GM21528 (cell line): Measurements from ENCODE around the gene STK38L.

ENCODE experiments used
- ATAC-seq: cut with Tn5 transposase; IDR thresholded peaks from one replicate; pipeline ENCODE4 v1.9.1; 2021; ENCODE audit warnings: mild to moderate bottlenecking, moderate library complexity; ENCODE audit not compliant: unreplicated experiment, low FRiP score

Gene STK38L

GRCh38 chr12:27272373-27273028 is 28.4 kb downstream of the STK38L start:
- no peak for ATAC-seq

- no peak for ATAC-seq
Measured at GRCh38 chr12:27273114-27273513, 29.0 kb downstream of the STK38L start.

- no peak for ATAC-seq
Measured at GRCh38 chr12:27274706-27275105, 30.6 kb downstream of the STK38L start.

- no peak for ATAC-seq
Measured at GRCh38 chr12:27276275-27276674, 32.2 kb downstream of the STK38L start.

- ATAC-seq = peak; percentile 68
Measured at GRCh38 chr12:27277846-27278260, 33.8 kb downstream of the STK38L start.

- ATAC-seq = no peak
Measured at GRCh38 chr12:27279826-27280225, 35.7 kb downstream of the STK38L start.

DNA sequence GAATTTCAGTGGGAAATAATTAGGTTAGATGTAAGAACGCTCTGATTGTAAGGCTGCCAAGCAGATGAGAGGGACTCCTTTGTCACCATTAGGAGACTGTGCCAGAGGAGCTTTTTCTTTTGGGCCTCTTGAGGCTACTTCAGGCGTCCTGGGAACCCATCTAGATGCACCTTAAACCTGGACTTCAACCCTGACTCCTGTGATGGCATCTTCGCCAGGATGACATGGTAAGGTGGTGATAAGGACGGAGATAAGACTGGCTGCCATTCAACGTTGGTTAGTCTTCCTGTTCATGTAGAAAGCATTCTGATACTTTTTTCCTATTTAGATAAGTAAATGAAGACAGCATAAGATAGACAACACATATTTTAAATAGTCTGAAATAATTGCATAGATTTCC is 36.3 kb downstream of the STK38L start:
- no peak for ATAC-seq

GRCh38 chr12:27282754-27283153 is 38.7 kb downstream of the STK38L start:
- no peak for ATAC-seq

DNA sequence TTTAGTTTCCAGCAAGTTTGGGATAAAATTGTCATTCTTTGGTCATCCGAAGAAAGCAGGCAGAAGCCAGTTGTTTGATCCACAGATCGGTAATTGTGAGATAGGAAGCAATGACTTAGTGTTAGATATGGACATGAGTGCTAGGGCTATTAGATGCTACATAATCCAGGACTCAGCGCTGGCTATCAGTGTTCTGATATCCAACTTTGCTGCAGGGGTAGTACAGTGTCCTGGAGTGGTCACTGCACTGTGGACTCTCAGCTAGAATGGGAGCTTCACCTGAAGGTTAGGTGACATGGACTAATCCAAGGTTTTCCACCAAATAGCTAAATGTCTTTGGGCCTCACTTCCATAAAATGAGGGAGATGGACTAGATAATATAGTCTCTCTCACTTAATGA is 39.9 kb downstream of the STK38L start:
- ATAC-seq = no peak

GRCh38 chr12:27284751-27285150 is 40.7 kb downstream of the STK38L start:
- ATAC-seq = no peak

DNA sequence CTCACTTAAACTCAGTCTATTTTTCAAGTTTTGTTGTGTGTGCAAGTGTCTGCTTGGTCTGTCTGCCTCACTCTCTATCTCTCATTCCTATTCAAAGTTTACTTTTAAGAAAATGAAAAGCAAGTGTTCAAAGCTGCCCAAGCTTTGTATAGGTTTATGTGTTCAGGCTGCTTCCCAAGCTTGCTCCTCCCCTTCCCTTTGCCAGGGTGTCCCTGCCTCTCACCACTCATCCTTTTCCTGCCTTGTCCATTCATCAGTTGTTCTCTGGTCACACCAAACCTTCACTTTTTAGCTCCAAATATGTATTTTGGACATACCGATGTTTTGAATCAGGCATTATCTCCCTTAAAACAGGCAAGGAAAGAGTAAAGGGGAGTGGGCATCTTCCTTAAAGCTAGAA is 41.3 kb downstream of the STK38L start:
- no peak for ATAC-seq

- no peak for ATAC-seq
Measured at GRCh38 chr12:27289414-27289813, 45.3 kb downstream of the STK38L start.

DNA sequence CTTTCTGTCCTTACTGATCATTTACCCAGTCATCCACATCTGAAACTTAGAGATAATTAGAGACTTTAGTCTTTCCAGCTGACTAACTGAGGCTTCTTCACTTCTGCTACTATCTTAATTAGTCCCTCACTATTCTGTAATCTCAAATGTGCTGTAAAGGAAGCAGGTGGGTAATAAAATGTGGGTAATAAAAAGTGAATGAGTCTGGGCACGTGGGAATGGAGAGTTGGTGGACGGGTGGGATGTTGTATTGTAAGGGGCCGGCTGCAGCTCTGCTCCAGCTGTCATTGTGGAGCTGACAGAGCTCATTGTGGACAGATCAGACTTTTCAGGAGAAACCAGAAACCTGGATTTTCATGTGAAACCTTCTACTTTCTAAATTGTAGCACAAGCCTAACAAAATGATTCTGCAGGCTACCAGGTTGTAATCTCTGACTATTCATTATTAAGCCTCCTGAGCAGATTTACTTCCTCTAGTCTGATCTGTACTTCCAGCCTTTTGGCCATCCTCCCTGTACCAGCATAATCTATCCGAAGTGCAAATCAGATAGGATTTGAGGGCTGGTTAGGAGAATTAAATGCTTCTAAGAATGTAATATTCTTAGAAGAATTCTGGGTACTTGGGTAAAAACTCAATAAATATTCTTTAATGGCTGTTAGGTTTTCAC is 46.5 kb downstream of the STK38L start:
- no peak for ATAC-seq

GRCh38 chr12:27291862-27292261 is 47.8 kb downstream of the STK38L start:
- no peak for ATAC-seq

GRCh38 chr12:27292718-27293117 is 48.6 kb downstream of the STK38L start:
- ATAC-seq = no peak

DNA sequence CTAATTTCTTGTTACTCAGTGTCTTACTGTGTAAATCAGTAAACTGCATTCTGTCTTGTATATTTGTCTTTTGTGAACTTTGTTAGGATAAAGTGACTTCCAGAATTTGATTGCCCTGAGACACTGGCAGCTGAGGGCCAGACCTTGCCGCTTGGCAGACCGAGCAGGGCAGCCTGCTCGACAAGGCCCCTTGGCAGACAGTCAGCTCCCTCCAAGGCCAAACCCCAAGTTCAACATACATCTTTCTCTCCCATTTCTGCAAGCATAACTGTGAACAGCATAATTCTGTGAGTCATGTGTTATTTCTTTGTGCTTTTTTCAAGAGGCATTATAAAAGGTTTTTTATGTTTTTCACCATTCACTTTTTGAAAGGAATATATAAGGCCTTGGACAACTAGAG is 49.4 kb downstream of the STK38L start:
- ATAC-seq = no peak

DNA sequence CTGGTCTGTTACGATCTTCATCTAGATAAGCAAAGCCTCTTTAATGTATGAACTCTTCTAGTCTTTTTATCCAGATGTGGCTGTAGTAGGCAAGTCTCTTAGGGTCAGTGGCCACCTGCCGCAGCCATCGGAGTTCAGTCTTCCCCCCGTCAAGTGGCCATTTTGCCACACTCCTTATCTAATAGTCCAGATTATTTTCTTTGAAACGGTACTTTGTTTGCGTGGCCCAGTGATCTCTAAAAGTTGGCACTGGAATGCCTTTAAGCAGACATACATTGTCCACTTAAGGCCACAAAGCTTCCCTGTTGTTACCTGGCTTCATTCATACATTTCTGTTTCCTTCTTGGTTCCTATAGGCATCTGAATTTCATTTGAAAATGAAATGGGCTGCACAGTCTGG is 52.6 kb downstream of the STK38L start:
- ATAC-seq = no peak

GRCh38 chr12:27297566-27297965 is 53.5 kb downstream of the STK38L start:
- ATAC-seq = no peak

DNA sequence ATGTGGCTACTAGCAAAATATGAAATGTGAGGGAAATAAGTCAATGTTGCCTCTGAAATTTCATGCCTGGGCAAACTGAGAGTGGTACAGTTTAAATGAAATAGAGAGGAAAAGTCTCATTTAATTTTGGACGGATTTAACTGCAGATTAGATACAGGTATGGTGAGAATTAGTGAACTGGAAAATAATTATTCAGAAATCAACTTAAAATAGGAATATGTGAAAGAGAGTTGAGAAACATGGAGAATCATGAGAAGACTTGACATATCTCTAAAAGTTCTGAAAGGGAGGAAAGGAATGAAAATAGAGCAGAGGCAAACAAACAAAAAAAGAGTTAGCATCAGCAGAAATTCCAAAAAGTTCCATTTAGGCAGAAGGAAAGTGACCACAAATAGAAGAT is 55.0 kb downstream of the STK38L start:
- ATAC-seq = no peak

- ATAC-seq = no peak
Measured at GRCh38 chr12:27300226-27300625, 56.1 kb downstream of the STK38L start.

DNA sequence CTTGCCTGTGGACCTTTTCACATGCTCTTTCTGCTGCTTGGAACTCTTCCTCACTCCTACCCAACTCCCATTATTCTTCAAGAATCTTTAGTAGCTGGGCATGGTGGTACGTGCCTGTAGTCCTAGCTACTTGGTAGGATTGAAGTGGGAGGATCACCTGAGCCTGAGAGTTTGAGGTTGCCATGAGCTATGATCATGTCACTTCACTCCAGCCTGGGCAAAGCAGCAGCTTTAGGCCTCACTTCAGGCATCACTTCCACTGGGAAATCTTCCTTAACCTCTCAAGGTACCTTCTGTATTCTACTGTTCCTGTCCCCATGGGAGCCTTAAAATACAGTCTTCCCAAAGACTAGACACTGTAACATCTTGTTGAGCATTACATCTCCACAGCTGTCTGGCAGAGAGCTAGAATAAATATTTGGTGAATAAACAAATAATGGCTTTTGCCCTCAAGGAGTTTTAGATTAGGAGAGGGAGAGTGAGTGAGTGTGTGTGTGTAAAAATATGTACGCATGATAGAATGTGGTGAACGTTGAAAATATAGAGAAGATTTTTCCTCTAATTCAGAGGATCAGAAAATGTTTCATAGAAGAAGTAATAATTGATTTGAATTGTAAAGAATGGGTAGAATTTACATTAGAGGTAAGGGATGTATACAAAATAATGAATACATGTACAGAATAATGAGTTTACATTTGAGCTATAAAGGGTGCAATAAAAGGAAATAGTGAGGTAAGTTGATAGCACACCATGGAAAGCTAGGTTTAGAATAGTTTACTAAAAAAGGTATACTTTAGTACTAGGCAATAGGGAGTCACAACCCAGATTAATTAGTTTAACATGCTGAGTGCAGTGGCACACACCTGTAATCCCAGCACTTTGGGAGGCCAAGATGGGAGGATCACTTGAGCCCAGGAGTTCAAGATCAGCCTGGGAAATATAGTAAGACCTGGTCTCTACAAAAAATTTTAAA is 59.3 kb downstream of the STK38L start:
- ATAC-seq = no peak
